ENCODE measurements around the gene ANKRD55.
"Not testable (repeated sequence)": the region's sequence is repeated elsewhere in the genome, so short reads cannot be mapped to it uniquely, and the experiment has no call there.

- not testable (repeated sequence) for TF ChIP-seq EZH2, CTCF (IDR thresholded peaks at IDR 0.05)
Observed at GRCh38 chr5:56081053-56081642, 152.0 kb downstream of the ANKRD55 start.

Data from neural progenitor cell (in vitro differentiated cells).